Spleen (tissue), 11 donors: ENCODE measurements around the gene RERE. TPM values are rescaled to one million over a fixed set of nuclear protein-coding genes. Genes with fewer than 3 reads are reported as not detected.

ENCODE experiments used
- microRNA-seq, 3 donors: library from miRNA; unstranded; fragments of <30 nt; microRNA quantifications; one replicate each; pipeline versions ENCODE4 to v1.1.0, GENCODE V29; 2019 to 2020
- polyA plus RNA-seq, 3 donors: library from polyadenylated mRNA; stranded (reverse); fragments of 200-250 nt; gene quantifications; one replicate each; pipeline ENCODE4 v1.2.1, GENCODE V29; 2013
- small RNA-seq, 4 donors: library from RNA; depleted of rRNA; stranded (forward); fragments of <200 nt; gene quantifications; one replicate each; pipeline ENCODE3, GENCODE V24; 2016
- total RNA-seq, 7 donors: library from RNA; depleted of rRNA in 3 of 7; stranded (reverse); fragments of >200 nt in 3 of 7; fragmentation: NEBNext Ultra II Directional in 4 of 7; extraction: Animal tissue kit (Norgen Biotek cat#: 25700) in 4 of 7; gene quantifications; one replicate each; pipeline versions ENCODE4 v1.1.0 to v1.2.1, GENCODE V29; 2016 to 2021
- donor health status: healthy with polysubstance abuse.
- donor health status: DM: no; HTN: no; CAD: no; lungs with moderate emphysema.
- donor health status: DM: no; HTN: no; CAD: no.
- donor health status: Bipolar disorder and iron deficiency.
- donor health status: healthy.
- donor health status: DM: no; HTN: no; CAD: no.
- donor health status: DM: yes; HTN: yes; CAD: no.

RERE gene
- total and polyA plus RNA-seq, 10 donors, result 10.3 to 149 (median 117) TPM

Small RNAs within 50 kb of the gene (microRNA-seq; reads per million reads assigned to microRNA genes)
- 0 reads per million in 3 donors for gene MIR6728

Small RNAs within 50 kb of the gene (small RNA-seq; reads per million reads assigned to genes)
- 0 to 0.12 (median 0) reads per million in 4 donors for gene MIR6728
- gene RF00019, result 0 reads per million in 4 donors
- 0 reads per million in 4 donors for gene RF00599

Other genes with a start within 250 kb of the RERE start
- 100 to 1,000 TPM; 289 to 751 (median 408) TPM for gene ENO1, start 61.0 kb upstream of the RERE start, total RNA-seq
- gene ENO1, start 61.0 kb upstream of the RERE start, polyA plus RNA-seq, result 100 to 1,000 TPM; 249 to 376 (median 357) TPM
- gene CA6, start 128.2 kb upstream of the RERE start, total RNA-seq, result 1 to 10 TPM in 1 of 7 donors, not detected in 6; 1.5 TPM
- gene CA6, start 128.2 kb upstream of the RERE start, polyA plus RNA-seq, result under 1 TPM; 0.11 to 0.16 (median 0.11) TPM
- gene SLC2A7, start 208.8 kb upstream of the RERE start, total RNA-seq, result not detected
- not detected for gene SLC2A7, start 208.8 kb upstream of the RERE start, polyA plus RNA-seq